ENCODE results near the gene TBC1D16. TPM values are rescaled to one million over a fixed set of nuclear protein-coding genes. Genes with fewer than 3 reads are reported as not detected.
"Not testable (repeated sequence)": the region's sequence is repeated elsewhere in the genome, so short reads cannot be mapped to it uniquely, and the experiment has no call there.

TBC1D16 gene
- total RNA-seq, 1 donor from 2014 or later, result 257 TPM

DNA sequence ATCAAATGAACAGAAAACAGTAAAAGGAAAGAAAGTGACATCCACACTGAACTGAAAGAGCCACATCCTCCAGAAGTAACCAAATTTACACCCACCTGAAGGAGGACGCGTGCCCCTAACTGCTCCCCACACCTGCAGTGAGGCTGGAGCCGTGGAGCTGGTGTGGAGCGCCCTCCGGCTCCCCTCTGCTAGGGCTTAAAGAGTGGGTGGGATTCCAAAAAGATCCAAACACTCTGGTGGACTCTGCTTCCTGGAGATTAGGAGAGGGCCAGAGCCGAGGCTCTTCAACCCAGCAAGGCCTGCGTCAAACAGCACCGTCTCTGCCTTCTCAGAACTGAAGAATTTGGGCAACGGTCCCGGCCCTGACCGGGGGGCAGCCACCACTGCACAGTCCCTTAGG is 16.0 kb upstream of the TBC1D16 start:
- DNase-seq (ENCODE audit: low read depth), result no peak

GRCh38 chr17:80050706-80051105 is 15.0 kb upstream of the TBC1D16 start:
- no peak for DNase-seq (ENCODE audit: low read depth)

DNA sequence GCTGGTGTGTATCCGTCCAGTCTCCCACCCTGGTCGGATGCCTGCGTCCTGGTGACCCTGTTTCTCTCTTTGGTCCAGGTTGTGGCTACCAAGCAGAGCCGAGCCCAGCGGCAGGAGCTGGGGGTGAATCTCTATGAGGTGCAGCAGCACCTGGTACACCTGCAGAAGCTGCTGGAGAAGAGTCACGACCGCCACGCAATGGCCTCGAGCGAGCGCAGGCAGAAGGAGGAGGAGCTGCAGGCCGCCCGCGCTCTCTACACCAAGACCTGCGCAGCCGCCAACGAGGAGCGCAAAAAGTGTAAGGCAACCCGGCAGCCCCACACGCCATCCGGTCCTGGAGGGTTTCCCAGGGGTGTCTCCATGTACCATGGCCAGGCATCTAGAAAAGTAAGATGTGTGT is 14.3 kb upstream of the TBC1D16 start:
- no peak for DNase-seq (ENCODE audit: low read depth)

GRCh38 chr17:80047176-80047575 is 11.5 kb upstream of the TBC1D16 start:
- DNase-seq (ENCODE audit: low read depth), result no peak

GRCh38 chr17:80046709-80047108 is 11.0 kb upstream of the TBC1D16 start:
- DNase-seq (ENCODE audit: low read depth), result not testable (repeated sequence)

DNA sequence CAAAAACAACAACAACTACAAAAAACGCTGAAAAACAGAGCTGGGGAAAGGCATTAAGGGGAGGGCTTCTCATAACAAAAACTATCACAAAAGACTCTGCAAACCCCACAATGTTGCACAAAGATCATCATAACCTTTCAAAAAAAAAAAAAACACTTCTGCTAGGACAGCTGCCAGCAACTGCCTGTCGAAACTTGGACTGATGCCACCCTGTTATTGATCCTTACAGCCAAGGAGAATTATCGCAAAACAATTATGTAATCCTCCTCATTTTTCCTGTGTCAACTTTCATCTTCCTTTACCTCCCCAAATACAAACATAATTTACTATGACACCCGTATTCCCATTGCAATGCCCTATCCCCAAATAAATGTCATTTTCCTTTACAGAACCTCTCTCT is 10.0 kb upstream of the TBC1D16 start:
- DNase-seq (ENCODE audit: low read depth), result no peak

DNA sequence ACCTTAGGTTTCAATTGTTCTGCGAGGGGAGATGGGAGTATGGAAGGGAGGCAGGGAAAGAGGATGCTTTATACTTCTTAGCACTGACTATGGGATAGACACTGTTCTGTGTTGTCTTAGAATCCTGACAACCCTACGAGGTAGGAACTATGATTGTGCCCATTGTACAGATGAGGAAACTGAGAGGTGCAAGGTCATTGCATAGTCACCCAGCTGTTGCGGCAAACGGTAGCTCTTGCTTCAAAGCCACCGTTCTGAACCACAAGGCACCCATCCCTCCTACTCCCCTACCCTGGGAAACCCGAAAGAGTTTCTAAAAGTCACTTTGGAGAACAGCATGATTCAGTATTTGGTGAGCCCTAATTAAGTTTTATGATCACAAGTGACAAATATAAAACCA is 8.3 kb upstream of the TBC1D16 start:
- no peak for DNase-seq (ENCODE audit: low read depth)

GRCh38 chr17:80036715-80037477 is 1.2 kb upstream of the TBC1D16 start:
- no peak for DNase-seq (ENCODE audit: low read depth)

DNA sequence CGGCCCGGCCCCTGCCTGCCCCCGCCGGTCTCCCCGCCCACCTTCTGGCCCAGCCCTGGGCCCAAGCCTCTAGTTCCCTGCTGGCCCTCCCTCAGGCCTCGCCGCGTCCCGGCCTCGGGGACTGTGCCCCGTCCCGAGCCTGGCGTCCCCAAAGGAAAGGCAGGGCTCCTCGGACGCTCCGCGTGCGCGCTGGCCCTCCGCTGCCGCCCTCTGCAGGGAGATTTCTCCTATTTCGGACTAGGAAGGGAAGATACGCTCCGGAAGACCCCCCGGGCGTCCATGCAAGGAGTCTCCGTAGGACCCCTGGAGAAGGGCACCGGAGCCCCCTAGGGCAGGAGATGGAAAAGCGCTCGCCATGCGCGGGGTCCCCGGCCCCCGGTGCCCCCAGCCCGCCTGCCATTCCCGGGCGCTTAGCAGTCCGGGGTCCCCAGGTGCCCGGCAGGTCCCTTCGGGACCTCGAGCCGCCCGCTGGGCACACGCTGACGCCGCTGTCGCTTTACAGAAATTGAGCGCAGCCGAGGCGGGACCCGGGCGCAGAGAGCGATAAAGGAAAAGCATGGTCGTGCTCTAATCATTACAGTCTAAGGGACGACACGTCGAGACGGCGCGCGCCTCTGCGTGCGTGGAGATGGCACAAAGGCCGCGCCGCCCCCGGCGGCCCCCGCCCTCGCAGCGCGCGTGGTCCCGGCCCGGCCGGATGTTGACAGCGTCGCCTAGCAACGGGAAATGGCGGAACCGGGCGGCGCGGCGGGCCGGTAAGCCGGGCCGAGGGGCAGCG is 454 bp upstream of the TBC1D16 start, which contains the start of gene CCDC40:
Gene CCDC40 (plus strand): TSS at position 706 of the 778 bp plus-strand sequence. CDS start 21 bp downstream, at position 727.
- peak; percentile 36 for DNase-seq (ENCODE audit: low read depth)

- DNase-seq (ENCODE audit: low read depth), result peak; percentile 26
These were observed 633 bp downstream of the TBC1D16 start for GRCh38 chr17:80034791-80035686.

GRCh38 chr17:80033840-80034239 is 1.8 kb downstream of the TBC1D16 start:
- no peak for DNase-seq (ENCODE audit: low read depth)

- DNase-seq (ENCODE audit: low read depth), result no peak
These were observed 3.0 kb downstream of the TBC1D16 start for GRCh38 chr17:80032614-80033171.

- no peak for DNase-seq (ENCODE audit: low read depth)
These were observed 3.8 kb downstream of the TBC1D16 start for GRCh38 chr17:80031691-80032430.

- no peak for DNase-seq (ENCODE audit: low read depth)
These were observed 4.8 kb downstream of the TBC1D16 start for GRCh38 chr17:80030730-80031410.

GRCh38 chr17:80029258-80029974 is 6.3 kb downstream of the TBC1D16 start:
- DNase-seq (ENCODE audit: low read depth), result peak; percentile 63

- peak; percentile 47 for DNase-seq (ENCODE audit: low read depth)
These were observed 7.6 kb downstream of the TBC1D16 start for GRCh38 chr17:80028030-80028429.

- no peak for DNase-seq (ENCODE audit: low read depth)
These were observed 8.6 kb downstream of the TBC1D16 start for GRCh38 chr17:80027043-80027435.

GRCh38 chr17:80026359-80027042 is 9.2 kb downstream of the TBC1D16 start:
- DNase-seq (ENCODE audit: low read depth), result no peak

GRCh38 chr17:80025796-80026195 is 9.9 kb downstream of the TBC1D16 start:
- DNase-seq (ENCODE audit: low read depth), result no peak

All from renal cortical epithelial cell (primary cell).